Raji (cell line): ENCODE results near the gene ARMC12.

Experiments used
- POLR2A ChIP-seq: IDR thresholded peaks from 2 replicates; pipeline ENCODE4 v1.6.1; 2011; ENCODE audit warnings: low read depth, low read length, control low read depth; ENCODE audit not compliant: insufficient read depth

ARMC12 gene

DNA sequence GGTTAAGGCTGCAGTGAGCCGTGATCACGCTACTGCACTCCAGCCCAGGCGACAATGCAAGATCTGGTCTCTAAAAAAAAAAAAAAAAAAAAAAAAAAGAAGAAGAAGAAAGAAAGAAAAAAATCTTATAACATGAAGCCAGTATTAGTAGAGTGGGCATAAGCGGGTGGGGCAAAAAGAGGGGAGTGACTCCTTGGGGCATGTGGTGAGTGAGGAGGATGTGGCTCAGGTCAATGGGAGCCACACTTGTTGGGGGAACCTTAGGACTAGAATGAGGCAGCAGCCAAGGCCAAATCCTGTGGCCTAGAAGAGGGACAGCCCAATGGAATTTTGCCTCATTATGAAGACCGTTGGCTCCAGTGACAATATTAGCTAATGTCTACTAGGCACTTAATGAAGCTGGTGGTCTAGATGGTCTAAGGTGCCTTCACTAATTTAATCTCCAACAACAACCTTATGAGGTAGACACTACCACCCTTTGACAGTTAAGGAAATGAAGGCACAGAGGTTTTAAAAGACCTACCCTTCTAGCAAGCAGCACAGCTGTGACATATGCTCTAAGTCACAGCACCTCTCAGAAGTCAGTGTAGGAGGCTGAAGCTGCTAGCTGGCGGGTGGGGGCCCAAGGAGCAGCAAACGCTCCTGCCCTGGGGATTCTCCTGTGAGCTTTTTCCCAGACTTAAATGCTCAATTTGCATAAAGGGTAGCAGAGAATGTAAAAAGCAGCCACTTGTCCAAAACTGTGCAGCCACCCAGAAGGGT, 23.6 kb upstream of the ARMC12 start:
- TF ChIP-seq POLR2A: no peak

DNA sequence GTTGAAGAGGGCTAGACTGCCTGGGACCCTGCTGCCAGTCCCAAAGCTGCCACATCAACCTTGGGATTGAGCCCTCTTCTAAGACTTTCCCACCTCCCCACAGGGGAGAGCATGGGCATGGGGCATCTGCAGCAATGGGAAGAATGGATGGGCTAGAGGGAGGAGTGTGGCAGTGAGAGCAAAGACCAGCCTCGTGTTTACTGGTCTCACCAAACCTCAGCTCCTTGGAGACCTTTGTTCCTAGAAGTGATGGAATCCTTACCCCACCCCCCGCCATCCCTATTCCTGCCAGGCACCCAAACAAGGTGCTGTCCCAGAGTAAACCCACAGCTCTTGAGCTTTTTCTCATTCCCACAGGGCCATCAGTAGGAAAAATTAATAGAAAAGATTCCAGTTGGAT, 20.0 kb upstream of the ARMC12 start:
- TF ChIP-seq POLR2A: no peak

DNA sequence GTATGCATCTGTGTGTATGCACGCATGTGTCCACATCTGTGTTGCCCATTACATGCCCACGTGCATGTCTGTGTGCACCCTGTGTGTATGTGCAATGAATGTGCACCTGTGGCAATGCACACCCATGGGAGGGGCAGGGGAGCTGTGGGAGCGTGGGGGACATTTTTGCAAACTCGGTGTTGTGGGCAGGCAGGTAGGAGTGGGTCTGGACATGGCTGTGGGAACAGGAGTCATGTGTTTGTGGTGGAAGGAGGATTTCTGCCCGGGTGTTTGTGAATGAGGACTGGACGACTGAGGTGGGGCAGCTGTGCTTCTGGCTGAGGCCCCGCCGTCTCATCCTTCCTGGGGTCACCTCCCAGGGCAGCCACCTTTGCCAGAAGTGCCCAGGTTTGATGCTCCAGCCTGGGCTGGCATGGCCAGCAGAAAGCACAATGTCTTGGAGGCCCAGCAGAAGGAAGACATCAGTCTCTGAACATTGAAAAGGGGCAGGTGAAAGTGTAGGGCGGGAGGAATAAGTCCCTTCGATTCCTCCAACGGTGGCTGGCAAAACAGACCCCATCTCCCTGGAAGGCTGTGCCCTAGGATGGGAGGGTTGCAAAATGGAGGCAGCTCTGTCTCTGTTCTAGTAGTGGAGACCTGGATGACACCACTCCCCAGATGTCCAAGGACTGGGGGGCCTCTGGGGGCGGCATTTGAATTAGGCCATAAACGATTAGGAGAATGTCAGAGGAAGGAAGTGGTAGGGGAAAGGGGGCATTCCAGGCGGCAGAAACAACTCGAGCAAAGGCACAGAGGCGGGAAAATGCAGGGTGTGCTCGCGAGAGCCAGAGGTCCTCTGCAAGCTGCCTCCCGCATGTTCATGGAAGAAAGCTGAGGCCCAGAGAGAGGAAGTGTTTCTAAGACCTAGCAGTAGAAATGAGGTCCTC, 19.1 kb upstream of the ARMC12 start:
- no peak for TF ChIP-seq POLR2A

DNA sequence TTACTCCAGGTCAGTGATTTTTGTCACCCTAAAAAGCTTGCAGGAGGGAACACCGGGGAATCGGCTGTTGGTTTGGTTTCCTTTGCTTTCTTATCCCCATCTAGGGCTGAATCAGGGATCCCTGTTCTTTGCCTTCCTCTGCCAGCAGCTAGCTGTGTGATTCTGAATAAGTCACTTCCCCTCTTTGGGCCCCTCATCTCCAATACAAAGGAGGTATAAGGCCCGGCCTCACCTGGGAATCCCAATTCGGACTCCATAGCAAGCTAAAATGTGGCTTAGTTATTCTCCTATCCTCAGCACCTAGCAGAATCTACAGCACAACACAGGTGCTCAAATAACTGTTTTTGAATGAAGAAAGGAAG, 18.5 kb upstream of the ARMC12 start:
- TF ChIP-seq POLR2A: no peak

DNA sequence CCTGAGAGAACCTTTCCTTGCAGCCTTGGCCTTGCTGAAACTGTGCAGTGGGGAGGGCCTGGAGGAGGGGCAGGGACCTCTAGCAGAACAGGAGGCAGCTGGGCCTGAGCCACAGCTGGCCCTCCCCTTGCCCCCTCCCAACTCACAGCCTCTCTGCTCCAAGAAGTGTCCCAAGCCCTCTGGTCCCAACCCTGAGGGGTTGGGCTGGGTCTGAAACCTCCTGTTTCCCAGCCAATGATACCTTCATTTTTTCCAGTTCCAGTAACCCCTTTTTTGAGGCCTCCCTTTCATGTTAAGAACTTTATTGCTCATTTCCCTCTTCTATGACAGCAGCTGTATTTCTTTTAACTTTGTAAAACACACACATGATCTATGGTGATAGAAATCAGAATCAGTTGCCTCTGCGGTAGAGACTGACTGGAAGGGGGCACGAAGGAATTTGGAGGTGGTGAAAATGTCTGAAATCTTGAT, 17.9 kb upstream of the ARMC12 start:
- TF ChIP-seq POLR2A: no peak

DNA sequence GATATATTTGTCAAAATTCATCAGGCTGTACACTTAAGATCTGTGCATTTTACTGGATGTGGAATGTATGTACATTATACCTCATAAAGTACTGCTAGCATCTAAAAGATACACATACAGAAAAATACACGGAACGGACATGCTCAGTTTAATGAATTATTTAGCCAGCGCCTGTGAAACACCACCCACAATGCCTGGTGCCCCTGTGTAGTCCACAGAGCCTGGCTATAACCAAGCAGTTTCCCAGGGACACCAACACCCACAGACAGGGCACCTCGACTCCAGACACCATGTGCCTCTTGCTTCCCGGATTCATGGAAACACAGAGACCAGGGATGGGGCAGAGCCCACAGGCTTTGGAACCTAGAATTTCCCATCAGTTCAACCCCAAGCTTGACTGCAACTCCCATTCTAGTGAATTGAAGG, 17.4 kb upstream of the ARMC12 start:
- no peak for TF ChIP-seq POLR2A

DNA sequence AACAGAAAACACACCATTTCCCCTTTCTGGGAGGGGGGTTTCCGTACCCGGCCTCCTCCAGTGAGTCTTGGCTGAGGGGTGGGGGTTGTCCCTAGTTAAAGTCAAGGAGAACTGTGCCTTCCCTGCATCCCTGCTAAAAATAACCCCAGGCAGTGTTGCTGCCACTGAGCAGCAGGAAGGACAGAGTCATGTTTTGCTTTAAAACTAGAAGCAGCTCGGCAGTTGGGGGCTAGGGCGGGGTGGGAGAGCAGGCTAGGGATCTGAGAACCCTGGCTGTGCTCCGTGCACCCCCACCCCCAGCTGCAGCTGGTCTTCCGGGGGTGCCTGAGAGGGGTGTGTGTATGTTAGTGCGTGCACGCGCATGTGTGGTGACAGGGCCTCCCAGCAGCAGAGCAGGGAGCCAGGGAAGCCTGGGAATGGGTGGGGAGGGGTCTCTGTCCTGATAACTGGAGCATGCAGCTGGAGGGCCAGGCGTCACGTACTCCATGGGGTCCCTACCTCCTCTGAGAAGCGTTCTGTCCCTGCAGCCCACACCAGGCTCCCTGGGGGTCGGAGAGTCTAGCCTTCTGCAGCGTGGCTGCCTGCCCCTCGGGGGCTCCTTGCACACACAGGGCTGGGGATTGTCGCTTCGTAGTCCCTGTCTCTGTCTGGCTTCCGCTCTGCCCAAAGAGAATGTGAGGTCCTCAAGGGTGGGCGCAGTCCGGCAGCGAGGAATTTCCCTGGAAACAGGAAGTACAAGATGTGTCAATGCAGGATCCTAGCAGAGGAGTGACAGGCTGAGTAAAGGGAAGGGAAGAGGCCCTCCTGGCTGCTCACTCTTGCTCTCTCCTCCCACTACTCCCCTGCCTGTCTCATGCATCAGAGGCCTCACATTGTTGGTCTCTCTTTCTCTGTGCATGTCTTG, 16.8 kb upstream of the ARMC12 start:
- no peak for TF ChIP-seq POLR2A

DNA sequence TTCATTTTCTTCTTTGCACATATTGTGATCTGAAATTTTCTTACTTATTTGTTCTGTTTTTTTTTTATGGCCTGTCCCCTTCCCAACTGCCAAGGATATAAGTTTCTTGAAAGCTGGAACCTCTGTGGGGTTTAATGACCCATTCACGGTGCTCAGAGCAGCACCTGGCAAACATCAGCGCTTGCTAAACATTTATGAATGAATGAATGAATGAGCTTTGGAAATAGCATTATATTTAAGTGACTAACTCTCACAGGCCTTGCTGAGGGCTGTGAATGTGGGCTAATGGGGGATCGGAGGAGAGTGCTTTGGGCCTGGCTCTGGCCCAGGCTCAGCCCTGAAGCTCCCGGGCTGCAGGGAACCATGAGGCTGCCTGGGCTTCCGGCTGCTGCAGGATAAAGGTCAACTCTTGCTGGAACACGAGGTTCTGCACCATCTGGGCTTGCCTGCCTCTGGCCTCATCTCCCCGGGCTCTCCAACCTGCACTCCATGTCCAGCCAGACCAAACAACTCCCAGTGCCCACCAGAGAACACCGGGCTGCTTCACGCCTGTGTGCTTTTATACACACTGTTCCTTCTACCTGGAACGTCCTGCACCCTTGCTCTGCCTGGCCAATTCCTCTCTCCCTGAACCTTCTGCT, 14.6 kb upstream of the ARMC12 start:
- no peak for TF ChIP-seq POLR2A

DNA sequence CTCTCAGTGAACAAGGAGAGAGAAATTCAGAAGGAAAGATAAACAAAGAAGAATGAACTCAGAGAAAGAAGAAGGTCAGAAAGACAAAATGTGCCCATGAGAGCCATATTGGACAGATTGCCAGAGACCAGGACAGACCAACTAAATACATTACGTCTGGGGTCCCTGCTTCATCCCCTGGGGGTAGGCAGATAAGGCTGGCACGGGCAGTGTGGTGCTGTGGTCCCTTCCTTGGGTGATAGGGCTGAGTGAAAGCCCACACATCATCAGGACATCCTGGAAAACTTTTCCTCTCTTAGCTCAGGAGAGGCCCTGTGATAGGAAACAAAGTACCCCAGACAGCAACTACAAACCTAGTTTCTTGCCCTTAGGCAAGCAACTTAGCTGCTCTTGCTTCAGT, 13.2 kb upstream of the ARMC12 start:
- TF ChIP-seq POLR2A: no peak

DNA sequence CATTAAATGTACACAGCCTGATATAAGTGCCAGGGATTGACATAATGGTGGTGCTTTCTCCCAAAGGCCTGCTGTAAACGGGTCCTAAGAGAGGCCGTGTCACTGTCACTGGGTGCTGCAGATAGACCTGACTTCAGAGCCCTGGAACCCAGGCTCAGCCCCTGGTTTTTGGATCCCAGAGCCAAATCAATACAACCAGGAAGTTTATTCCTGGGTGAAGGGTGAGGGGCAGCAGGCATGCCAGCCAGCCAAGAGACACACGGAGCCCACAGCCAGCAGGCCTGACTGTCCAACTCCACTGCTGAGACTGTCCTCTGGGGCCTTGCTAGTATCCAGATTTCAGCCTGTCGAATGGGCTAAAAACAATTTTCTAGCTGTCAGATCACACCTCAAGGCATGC, 12.8 kb upstream of the ARMC12 start:
- no peak for TF ChIP-seq POLR2A

DNA sequence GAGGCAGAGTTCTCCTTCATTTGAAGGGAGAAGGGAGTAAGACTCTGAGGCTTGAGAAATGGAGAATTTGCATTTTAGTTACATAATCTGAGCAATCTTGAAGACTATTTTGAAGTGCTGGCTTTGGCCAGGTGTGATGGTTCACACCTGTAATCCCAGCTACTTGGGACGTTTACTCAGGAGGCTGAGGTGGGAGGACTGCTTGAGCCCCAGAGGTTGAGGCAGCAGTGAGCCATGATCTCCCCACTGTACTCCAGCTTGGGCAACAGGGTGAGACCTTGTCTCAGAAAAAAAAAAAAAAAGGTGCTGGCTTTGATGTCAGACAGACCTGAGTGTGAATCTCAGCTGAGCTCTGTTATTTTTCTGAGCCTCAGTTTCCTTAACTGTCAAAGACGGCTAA, 12.4 kb upstream of the ARMC12 start:
- TF ChIP-seq POLR2A: no peak

DNA sequence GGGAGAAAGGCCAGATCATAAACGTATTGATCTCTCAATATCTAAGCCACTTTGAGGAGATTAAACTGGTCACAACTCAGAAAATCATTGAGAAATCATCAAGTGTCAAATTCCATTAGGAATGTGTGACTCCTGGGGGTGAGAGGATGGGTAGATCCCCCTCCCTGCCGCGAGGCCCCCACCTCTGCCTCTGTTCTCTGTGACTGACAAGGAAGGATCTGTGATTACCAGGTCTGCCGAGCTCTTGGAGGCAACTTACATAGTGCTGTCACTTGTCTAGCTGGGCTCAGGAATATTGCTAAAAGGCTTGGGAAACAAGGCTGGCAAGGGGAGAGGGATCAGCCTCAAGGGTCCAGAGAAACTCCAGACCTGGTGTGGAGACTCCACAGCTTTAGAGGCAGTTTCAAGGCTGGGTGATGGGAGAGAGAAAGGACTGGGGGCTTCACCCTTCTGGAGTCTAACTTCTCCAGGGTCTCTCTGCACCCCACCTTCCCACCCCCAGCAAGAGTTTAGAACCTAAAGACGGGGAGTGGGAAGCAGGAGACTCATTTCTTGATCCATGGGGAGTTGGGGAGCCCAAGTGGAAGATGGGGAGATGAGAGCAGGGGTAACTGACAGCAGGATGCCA, 11.6 kb upstream of the ARMC12 start:
- 0 out of 2 replicates have a peak, but pooled peaks have one; percentile 6 for TF ChIP-seq POLR2A

DNA sequence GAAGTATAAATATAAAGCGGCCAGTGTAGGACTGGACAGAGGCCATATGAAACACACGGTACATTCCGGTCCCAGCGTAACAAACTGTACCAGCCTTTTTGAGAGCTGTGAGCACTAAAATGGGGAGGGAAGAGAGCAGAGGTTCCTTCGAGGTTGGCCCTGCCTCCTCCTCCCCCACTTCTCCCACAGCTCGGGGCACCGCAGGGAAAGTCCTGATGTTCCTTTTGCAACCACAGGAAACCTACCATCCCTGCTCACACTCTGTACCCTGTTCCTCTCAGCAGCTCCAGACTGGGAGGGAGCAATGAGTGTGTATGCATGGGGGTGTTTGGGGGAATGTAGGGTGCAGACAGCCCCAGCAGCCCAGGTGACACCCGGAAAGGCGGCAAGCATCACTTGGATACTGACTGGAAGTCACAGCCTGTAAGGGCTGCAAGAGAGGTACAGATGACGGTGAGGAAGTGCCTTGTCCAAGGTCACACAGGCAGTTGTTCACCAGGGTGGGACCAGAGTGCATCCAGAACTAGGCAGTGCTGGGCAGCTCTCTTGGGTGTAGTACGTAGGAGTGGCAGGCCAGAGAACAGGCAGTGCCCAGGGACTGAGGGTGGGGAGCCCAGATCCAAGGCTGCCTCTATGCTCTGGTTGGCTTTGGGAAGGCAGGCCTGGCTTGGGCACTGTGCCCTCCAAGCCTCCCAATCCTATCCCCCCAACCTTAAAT, 11.0 kb upstream of the ARMC12 start:
- TF ChIP-seq POLR2A: no peak
